B cell (primary cell): ENCODE data around the gene PARD3. TPM values are rescaled to one million over a fixed set of nuclear protein-coding genes. Genes with fewer than 3 reads are reported as not detected.

Experiments used
- ATAC-seq: fragments of 200-7000 bp; cut with Tn5 transposase; one replicate; pipeline ENCODE4 v1.10.0; 2021; ENCODE audit warnings: low read depth, mild to moderate bottlenecking, moderate number of reproducible peaks, moderate library complexity
- CTCF ChIA-PET: fragments of 350-600 bp; sonication (Branson Sonifier 250); formaldehyde crosslinking; loops from one replicate; lab custom pipeline; 2021; ENCODE audit warnings: antibody characterized with exemption, inconsistent platforms; lab: Charles Lee
- POLR2A ChIA-PET: fragments of 350-600 bp; sonication (Branson Sonifier 250); formaldehyde crosslinking; loops from one replicate; lab custom pipeline; 2021; ENCODE audit warnings: antibody characterized with exemption; lab: Charles Lee
- DNase-seq: peaks from one replicate; pipeline ENCODE4 v3.0.0; 2013
- H2AFZ ChIP-seq: 2 replicates; pipeline ENCODE4 v1.6.1; 2012; ENCODE audit warnings: mild to moderate bottlenecking, low read depth, low read length; ENCODE audit not compliant: insufficient read depth, poor library complexity, severe bottlenecking
- H3K27ac ChIP-seq, 2 donors: 1 replicate in 1 of 2; 2 replicates in 1 of 2; pipeline ENCODE4 v1.5.1; 2012 to 2013; ENCODE audit warnings: low read length in 2 of 2, mild to moderate bottlenecking in 2 of 2, moderate library complexity in 1 of 2
- H3K27me3 ChIP-seq, 4 experiments: fragments of 200-600 bp in 1 of 4; sonication (generic) in 1 of 4; replicated peaks in 1 of 4; 1 replicate in 2 of 4; 2 replicates in 2 of 4; pipeline versions ENCODE4 v1.6.1 to v1.7.0; 2013 to 2016; ENCODE audit warnings: low read length in 3 of 4, mild to moderate bottlenecking in 2 of 4, mixed read lengths in 1 of 4, moderate library complexity in 1 of 4; ENCODE audit not compliant: insufficient read depth in 4 of 4, control insufficient read depth in 3 of 4; ENCODE audit errors: control extremely low read depth in 1 of 4
- H3K36me3 ChIP-seq, 2 experiments: replicated peaks in 1 of 2; 1 replicate in 1 of 2; 2 replicates in 1 of 2; pipeline versions ENCODE4 v1.6.1 to v1.7.1; 2013; ENCODE audit warnings: low read length in 1 of 2; ENCODE audit not compliant: insufficient read depth in 2 of 2, control insufficient read depth in 1 of 2; ENCODE audit errors: control extremely low read depth in 1 of 2, extremely low read depth in 1 of 2
- H3K4me1 ChIP-seq, 2 donors: fragments of 200-600 bp in 1 of 2; sonication (generic) in 1 of 2; 1 replicate in 1 of 2; 2 replicates in 1 of 2; pipeline versions ENCODE4 v1.5.1 to v1.6.1; 2013 to 2017; ENCODE audit warnings: low read length in 2 of 2; ENCODE audit not compliant: control insufficient read depth in 2 of 2, insufficient read depth in 2 of 2
- H3K4me2 ChIP-seq: replicated peaks from 2 replicates; pipeline ENCODE3; 2012; ENCODE audit warnings: mild to moderate bottlenecking, low read depth, low read length; ENCODE audit not compliant: poor library complexity, severe bottlenecking
- H3K4me3 ChIP-seq, 5 experiments: fragments of 200-600 bp in 1 of 5; sonication (generic) in 1 of 5; 1 replicate in 3 of 5; 2 replicates in 2 of 5; pipeline versions ENCODE4 v1.5.1 to v1.7.0; 2011 to 2016; ENCODE audit warnings: low read length in 4 of 5, mild to moderate bottlenecking in 4 of 5, low read depth in 2 of 5, control low read depth in 1 of 5, moderate library complexity in 1 of 5; ENCODE audit not compliant: insufficient read depth in 1 of 5; ENCODE audit errors: control extremely low read depth in 1 of 5, extremely low read depth in 1 of 5
- H3K79me2 ChIP-seq: fragments of 200-600 bp; sonication (generic); one replicate; pipeline ENCODE4 v1.6.0; 2016; ENCODE audit warnings: low read length; ENCODE audit not compliant: control insufficient read depth, insufficient read depth
- H3K9ac ChIP-seq: fragments of 200-600 bp; sonication (generic); 2 replicates; pipeline ENCODE4 v1.6.1; 2017; ENCODE audit warnings: mild to moderate bottlenecking, low read length, moderate library complexity
- H3K9me3 ChIP-seq, 3 donors: one replicate each; pipeline versions ENCODE4 v1.6.1 to v1.7.1; 2013; ENCODE audit warnings: low read length in 2 of 3; ENCODE audit not compliant: control insufficient read depth in 2 of 3, insufficient read depth in 1 of 3; ENCODE audit errors: control extremely low read depth in 1 of 3
- H4K20me1 ChIP-seq: 2 replicates; pipeline ENCODE4 v1.6.0; 2012; ENCODE audit warnings: mild to moderate bottlenecking, low read length; ENCODE audit not compliant: insufficient read depth, control insufficient read depth, poor library complexity, severe bottlenecking
- H3K27ac Mint-ChIP-seq: one replicate; pipeline ENCODE4 v1.8.0; 2021; ENCODE audit warnings: mixed read lengths
- H3K27me3 Mint-ChIP-seq: one replicate; pipeline ENCODE4 v1.8.0; 2021; ENCODE audit warnings: mixed read lengths
- H3K4me1 Mint-ChIP-seq: one replicate; pipeline ENCODE4 v1.8.0; 2021; ENCODE audit warnings: mixed read lengths
- H3K4me3 Mint-ChIP-seq: one replicate; pipeline ENCODE4 v1.8.0; 2021; ENCODE audit warnings: mixed read lengths
- H3K9me3 Mint-ChIP-seq: one replicate; pipeline ENCODE4 v1.8.0; 2022; ENCODE audit warnings: mixed read lengths; ENCODE audit not compliant: insufficient read depth
- EZH2 ChIP-seq: IDR thresholded peaks from 2 replicates; pipeline ENCODE4 v1.6.1; 2012; ENCODE audit warnings: borderline replicate concordance, low read depth, mild to moderate bottlenecking, moderate library complexity, low read length; ENCODE audit not compliant: insufficient read depth, poor library complexity, severe bottlenecking
- WGBS: methylation state at CpG from one replicate; pipeline ENCODE4 v1.1.5; 2013; ENCODE audit warnings: missing lambda C conversion rate; ENCODE audit not compliant: insufficient coverage; 5-methylcytosine and 5-hydroxymethylcytosine counted together
- intact Hi-C: fragments of 100-400 bp; cut with micrococcal nuclease; formaldehyde crosslinking; loops from one replicate; pipeline ENCODE4 v1.10.0; 2022
- polyA plus RNA-seq: library from polyadenylated mRNA; depleted of rRNA; stranded (reverse); fragments of >200 nt; gene quantifications from 2 replicates; pipeline ENCODE4 v1.2.3, GENCODE V29; 2012
- total RNA-seq, 2 donors: library from RNA; stranded (reverse); fragments of 120-200 nt in 1 of 2; gene quantifications; 1 replicate in 1 of 2; 2 replicates in 1 of 2; pipeline versions ENCODE4 v1.2.3 to v1.2.4, GENCODE V29; 2013 to 2022
- TF ChIP-seq, protein P1 (sequence below): fragments of 200-600 bp; IDR thresholded peaks from one replicate; pipeline ENCODE4 v1.8.0; 2022; ENCODE audit warnings: antibody characterized with exemption, mild to moderate bottlenecking

The PARD3 gene
- total and polyA plus RNA-seq, 2 donors (not counting 1 experiment from before 2014, with no cell fraction given) = not detected

DNA sequence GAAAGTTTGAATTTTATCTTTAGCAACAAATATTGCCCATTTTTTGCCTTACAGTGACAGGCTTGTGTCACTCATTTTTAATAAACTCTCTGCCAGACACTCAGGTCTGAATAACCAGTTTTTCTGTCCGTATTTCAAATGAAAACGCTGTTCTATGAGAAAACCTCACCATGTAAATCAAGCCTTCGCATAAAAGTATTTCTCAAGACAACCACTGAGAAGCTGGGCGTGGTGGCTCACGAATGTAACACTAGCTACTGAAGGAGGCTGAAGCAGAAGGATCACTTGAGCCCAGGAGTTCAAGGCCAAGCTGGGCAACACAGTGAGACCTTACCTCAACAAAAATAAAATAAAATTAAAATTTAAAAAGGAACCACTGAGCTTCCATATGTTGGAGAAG, 339.3 kb downstream of the PARD3 start:
- H3K27me3 ChIP-seq = no peaks in the 10 kb centered on the region

DNA sequence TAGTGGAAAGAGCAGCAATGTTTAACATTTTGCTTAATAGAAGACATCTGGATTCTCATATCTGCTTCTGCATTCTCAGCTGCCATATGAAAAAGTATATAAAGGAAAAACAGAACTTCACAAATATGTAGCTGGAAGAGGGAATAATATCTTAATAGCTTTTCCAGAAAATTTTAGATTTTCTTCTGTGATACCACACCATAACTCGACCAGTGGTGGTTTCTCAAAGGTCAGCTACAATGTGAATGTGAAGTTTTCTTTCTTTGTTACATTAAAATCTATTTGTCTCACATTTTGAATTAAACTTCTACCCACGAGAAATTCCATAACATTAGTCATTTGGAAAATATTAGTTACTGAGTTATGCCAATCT, 339.8 kb downstream of the PARD3 start:
- H3K9ac ChIP-seq = no peak overlapping the region
- Mint-ChIP-seq H3K27ac (no peak overlapping the region), H3K9me3 (no peaks in the 10 kb centered on the region), H3K4me1 (no peaks in the 10 kb centered on the region), H3K27me3 (no peaks in the 10 kb centered on the region), H3K4me3 (no peak overlapping the region)
- H2AFZ ChIP-seq = no peak overlapping the region
- WGBS = no CpG with 5 or more reads among the region's 2 CpGs
- H3K9me3 ChIP-seq = no peaks in the 10 kb centered on the region
- H3K4me3 ChIP-seq = no peak overlapping the region
- H3K36me3 ChIP-seq = no peaks in the 10 kb centered on the region
- POLR2A ChIA-PET = no interaction called here
- TF ChIP-seq EZH2 = no peak
- TF ChIP-seq, protein P1, sequence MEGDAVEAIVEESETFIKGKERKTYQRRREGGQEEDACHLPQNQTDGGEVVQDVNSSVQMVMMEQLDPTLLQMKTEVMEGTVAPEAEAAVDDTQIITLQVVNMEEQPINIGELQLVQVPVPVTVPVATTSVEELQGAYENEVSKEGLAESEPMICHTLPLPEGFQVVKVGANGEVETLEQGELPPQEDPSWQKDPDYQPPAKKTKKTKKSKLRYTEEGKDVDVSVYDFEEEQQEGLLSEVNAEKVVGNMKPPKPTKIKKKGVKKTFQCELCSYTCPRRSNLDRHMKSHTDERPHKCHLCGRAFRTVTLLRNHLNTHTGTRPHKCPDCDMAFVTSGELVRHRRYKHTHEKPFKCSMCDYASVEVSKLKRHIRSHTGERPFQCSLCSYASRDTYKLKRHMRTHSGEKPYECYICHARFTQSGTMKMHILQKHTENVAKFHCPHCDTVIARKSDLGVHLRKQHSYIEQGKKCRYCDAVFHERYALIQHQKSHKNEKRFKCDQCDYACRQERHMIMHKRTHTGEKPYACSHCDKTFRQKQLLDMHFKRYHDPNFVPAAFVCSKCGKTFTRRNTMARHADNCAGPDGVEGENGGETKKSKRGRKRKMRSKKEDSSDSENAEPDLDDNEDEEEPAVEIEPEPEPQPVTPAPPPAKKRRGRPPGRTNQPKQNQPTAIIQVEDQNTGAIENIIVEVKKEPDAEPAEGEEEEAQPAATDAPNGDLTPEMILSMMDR = no peak
- CTCF ChIA-PET = no interaction called here
- no peaks in the 10 kb centered on the region for H3K79me2 ChIP-seq
- intact Hi-C loops = no loop called here
- DNase-seq (no peak), ATAC-seq (no peak)
- H4K20me1 ChIP-seq = no peaks in the 10 kb centered on the region
- no peak overlapping the region for H3K4me2 ChIP-seq
- H3K27me3 ChIP-seq = no peaks in the 10 kb centered on the region
- no peak overlapping the region for H3K27ac ChIP-seq
- H3K4me1 ChIP-seq = no peaks in the 10 kb centered on the region

More for the DNA sequence above, 339.3 kb downstream of the PARD3 start:
- Histone ChIP-seq H3K79me2 (no peaks in the 10 kb centered on the region), H3K9me3 (no peaks in the 10 kb centered on the region), H2AFZ (no peak overlapping the region), H3K27ac (no peak overlapping the region), H3K36me3 (no peaks in the 10 kb centered on the region), H3K4me3 (no peak overlapping the region), H4K20me1 (no peaks in the 10 kb centered on the region), H3K9ac (no peak overlapping the region), H3K4me2 (no peak overlapping the region), H3K4me1 (no peaks in the 10 kb centered on the region)
- H3K27ac Mint-ChIP-seq = no peak overlapping the region
- no peak for TF ChIP-seq EZH2
- TF ChIP-seq, protein P1 = no peak
- DNase-seq = no peak
- 100% methylated on average over 4 of the region's 5 CpGs for WGBS
- ChIA-PET CTCF (no interaction called here), POLR2A (no interaction called here)
- H3K4me1 Mint-ChIP-seq = no peaks in the 10 kb centered on the region
- intact Hi-C loops = no loop called here
- no peak overlapping the region for H3K4me3 Mint-ChIP-seq
- no peaks in the 10 kb centered on the region for H3K9me3 Mint-ChIP-seq
- no peaks in the 10 kb centered on the region for H3K27me3 Mint-ChIP-seq
- ATAC-seq = no peak
